GM23248 (cell line): Measurements from ENCODE around the gene SPTLC3.

Experiments used
- EZH2 ChIP-seq: fragments of 200-600 bp; sonication (generic); IDR thresholded peaks from 2 replicates; pipeline ENCODE4 v1.6.1; 2018; ENCODE audit warnings: antibody characterized with exemption, mild to moderate bottlenecking; ENCODE audit not compliant: insufficient read depth, poor library complexity, severe bottlenecking
- EZH2phosphoT487 ChIP-seq: fragments of 200-600 bp; sonication (generic); IDR thresholded peaks from 2 replicates; pipeline ENCODE4 v1.6.1; 2018; ENCODE audit warnings: antibody characterized with exemption, moderate library complexity, mild to moderate bottlenecking, low read depth; ENCODE audit not compliant: insufficient read depth

DNA sequence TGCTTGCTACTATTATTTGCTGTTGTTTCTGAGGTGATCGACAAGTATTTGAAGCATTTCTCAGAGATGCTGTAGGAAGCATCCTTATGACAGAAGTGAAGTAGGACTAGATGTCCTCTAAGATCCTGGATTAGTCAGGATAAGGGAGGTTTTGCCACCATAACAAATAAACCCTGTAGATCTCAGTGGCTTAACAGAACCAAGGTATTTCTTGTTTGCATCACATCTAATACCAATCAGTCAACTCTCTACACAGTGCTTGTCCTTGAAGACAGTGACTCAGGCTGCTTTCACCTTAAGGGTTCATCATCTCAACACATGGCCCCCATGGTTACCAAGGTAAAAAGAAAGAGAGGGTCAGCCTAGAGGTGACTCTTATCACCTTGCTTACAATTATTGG, 119.4 kb downstream of the SPTLC3 start:
- TF ChIP-seq EZH2 (no peak), EZH2phosphoT487 (no peak)
